ENCODE results near the gene SLC9A5. TPM values are rescaled to one million over a fixed set of nuclear protein-coding genes. Genes with fewer than 3 reads are reported as not detected.

The SLC9A5 gene
- total RNA-seq, 2 donors from 2014 or later = 0.27 to 2.6 TPM

GRCh38 chr16:67241008-67241900 is 7.5 kb upstream of the SLC9A5 start:
- WGBS = 54% methylated on average over 10 of the region's 10 CpGs
- peak; percentile 73 for DNase-seq (ENCODE audit: low spot score)
- intact Hi-C loops (cut with DNase I) = no loop called here
- Histone ChIP-seq H3K27ac (peak overlapping the region; percentile 75 to 80), H3K36me3 (no peaks in the 10 kb centered on the region), H3K4me1 (replicated peaks) (peaks cover 24% of the 10 kb centered on the region), H3K9me3 (no peaks in the 10 kb centered on the region), H3K27me3 (replicated peaks; ENCODE audit: insufficient read depth) (no peaks in the 10 kb centered on the region), H3K4me3 (no peak overlapping the region)
- TF ChIP-seq POLR2A (IDR thresholded peaks at IDR 0.05) (no peak), POLR2AphosphoS5 (IDR thresholded peaks at IDR 0.05) (peak; percentile 49)
- TF ChIP-seq, protein P1, sequence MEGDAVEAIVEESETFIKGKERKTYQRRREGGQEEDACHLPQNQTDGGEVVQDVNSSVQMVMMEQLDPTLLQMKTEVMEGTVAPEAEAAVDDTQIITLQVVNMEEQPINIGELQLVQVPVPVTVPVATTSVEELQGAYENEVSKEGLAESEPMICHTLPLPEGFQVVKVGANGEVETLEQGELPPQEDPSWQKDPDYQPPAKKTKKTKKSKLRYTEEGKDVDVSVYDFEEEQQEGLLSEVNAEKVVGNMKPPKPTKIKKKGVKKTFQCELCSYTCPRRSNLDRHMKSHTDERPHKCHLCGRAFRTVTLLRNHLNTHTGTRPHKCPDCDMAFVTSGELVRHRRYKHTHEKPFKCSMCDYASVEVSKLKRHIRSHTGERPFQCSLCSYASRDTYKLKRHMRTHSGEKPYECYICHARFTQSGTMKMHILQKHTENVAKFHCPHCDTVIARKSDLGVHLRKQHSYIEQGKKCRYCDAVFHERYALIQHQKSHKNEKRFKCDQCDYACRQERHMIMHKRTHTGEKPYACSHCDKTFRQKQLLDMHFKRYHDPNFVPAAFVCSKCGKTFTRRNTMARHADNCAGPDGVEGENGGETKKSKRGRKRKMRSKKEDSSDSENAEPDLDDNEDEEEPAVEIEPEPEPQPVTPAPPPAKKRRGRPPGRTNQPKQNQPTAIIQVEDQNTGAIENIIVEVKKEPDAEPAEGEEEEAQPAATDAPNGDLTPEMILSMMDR (IDR thresholded peaks at IDR 0.05) = no peak

GRCh38 chr16:67242138-67242730 is 6.5 kb upstream of the SLC9A5 start:
- 80% methylated on average over 4 of the region's 4 CpGs for WGBS
- intact Hi-C loops (cut with DNase I) = no loop called here
- H3K4me1 ChIP-seq (replicated peaks) = peaks cover 24% of the 10 kb centered on the region

GRCh38 chr16:67243481-67243880 is 5.3 kb upstream of the SLC9A5 start:
- Histone ChIP-seq H3K9me3 (no peaks in the 10 kb centered on the region), H3K36me3 (no peaks in the 10 kb centered on the region), H3K4me3 (no peak overlapping the region), H3K4me1 (replicated peaks) (peaks cover 24% of the 10 kb centered on the region), H3K27ac (peak overlapping the region in 1 of 2 donors; percentile 48), H3K27me3 (replicated peaks; ENCODE audit: insufficient read depth) (no peaks in the 10 kb centered on the region)
- TF ChIP-seq, protein P1 (IDR thresholded peaks at IDR 0.05) = no peak
- TF ChIP-seq POLR2AphosphoS5 (IDR thresholded peaks at IDR 0.05) = no peak
- no peak for TF ChIP-seq POLR2A (IDR thresholded peaks at IDR 0.05)
- no peak for DNase-seq (ENCODE audit: low spot score)
- intact Hi-C loops (cut with DNase I) = no loop called here
- 76% methylated on average over 4 of the region's 4 CpGs for WGBS

More at GRCh38 chr16:67242138-67242730, 6.5 kb upstream of the SLC9A5 start:
- Histone ChIP-seq H3K9me3 (no peaks in the 10 kb centered on the region), H3K27me3 (replicated peaks; ENCODE audit: insufficient read depth) (no peaks in the 10 kb centered on the region), H3K27ac (peak overlapping the region in 1 of 2 donors; percentile 80), H3K4me3 (no peak overlapping the region), H3K36me3 (no peaks in the 10 kb centered on the region)
- no peak for DNase-seq (ENCODE audit: low spot score)
- TF ChIP-seq POLR2A (IDR thresholded peaks at IDR 0.05) = no peak
- no peak for TF ChIP-seq POLR2AphosphoS5 (IDR thresholded peaks at IDR 0.05)
- TF ChIP-seq, protein P1 (IDR thresholded peaks at IDR 0.05) = no peak

- H3K27ac ChIP-seq = peak overlapping the region; percentile 48 to 83
- intact Hi-C loops (cut with DNase I) = no loop called here
- H3K27me3 ChIP-seq (replicated peaks; ENCODE audit: insufficient read depth) = peaks cover 1% of the 10 kb centered on the region
- DNase-seq (ENCODE audit: low spot score) = no peak
- no peaks in the 10 kb centered on the region for H3K36me3 ChIP-seq
- peaks cover 24% of the 10 kb centered on the region for H3K4me1 ChIP-seq (replicated peaks)
- H3K4me3 ChIP-seq = no peak overlapping the region
- H3K9me3 ChIP-seq = no peaks in the 10 kb centered on the region
- TF ChIP-seq, protein P1 (IDR thresholded peaks at IDR 0.05) = no peak
- no peak for TF ChIP-seq POLR2A (IDR thresholded peaks at IDR 0.05)
- TF ChIP-seq POLR2AphosphoS5 (IDR thresholded peaks at IDR 0.05) = no peak
- WGBS = 55% methylated on average over 5 of the region's 5 CpGs
Measured at GRCh38 chr16:67244387-67245185, 4.2 kb upstream of the SLC9A5 start.
